SK-N-MC (cell line): Measurements from ENCODE around the gene GRXCR2.

ENCODE experiments used
- EZH2 ChIP-seq: fragments of 200-600 bp; sonication (generic); IDR thresholded peaks from one replicate; pipeline ENCODE4 v1.6.1; 2017; ENCODE audit warnings: antibody characterized with exemption
- FOXP2 ChIP-seq: optimal IDR thresholded peaks from 2 replicates; pipeline ENCODE3; 2011; ENCODE audit warnings: mild to moderate bottlenecking, moderate library complexity; ENCODE audit not compliant: insufficient read depth; ENCODE audit errors: extremely low read length, control extremely low read depth
- POLR2AphosphoS5 ChIP-seq: IDR thresholded peaks from 2 replicates; pipeline ENCODE4 v1.6.1; 2012; ENCODE audit warnings: mild to moderate bottlenecking, low read depth, low read length, borderline replicate concordance

GRCh38 chr5:145829708-145830361 is 43.0 kb downstream of the GRXCR2 start:
- TF ChIP-seq POLR2AphosphoS5, result no peak
- no peak for TF ChIP-seq EZH2
- no peak for TF ChIP-seq FOXP2
